GM12878 (cell line): ENCODE data around the gene C14orf93.

Experiments used
- BCL11A ChIP-seq: IDR thresholded peaks from 2 replicates; pipeline ENCODE4 v1.6.1; 2011; ENCODE audit warnings: low read depth, low read length
- RCOR1 ChIP-seq: conservative IDR thresholded peaks from 2 replicates; pipeline ENCODE4 v1.6.1; 2012; ENCODE audit warnings: low read depth, low read length, improper control_type of control experiment
- SIX5 ChIP-seq: IDR thresholded peaks from 2 replicates; pipeline ENCODE4 v1.6.1; 2011; ENCODE audit warnings: mild to moderate bottlenecking, low read depth, low read length, moderate library complexity; ENCODE audit not compliant: severe bottlenecking
- TCF7 ChIP-seq: IDR thresholded peaks from 2 replicates; pipeline ENCODE4 v1.6.1; 2014; ENCODE audit warnings: antibody characterized with exemption, borderline replicate concordance
- ZNF274 ChIP-seq: IDR thresholded peaks from one replicate; pipeline ENCODE4 v1.8.0; 2011; ENCODE audit not compliant: insufficient read length, insufficient read depth
- TF ChIP-seq, protein P1 (sequence below), 3 experiments: IDR thresholded peaks in 2 of 3; conservative IDR thresholded peaks in 1 of 3; 2 replicates each; pipeline ENCODE4 v1.5.1; 2011; ENCODE audit warnings: low read depth in 3 of 3, low read length in 3 of 3, mild to moderate bottlenecking in 3 of 3, control low read depth in 2 of 3, moderate library complexity in 2 of 3, inconsistent platforms in 1 of 3, mixed read lengths in 1 of 3; ENCODE audit not compliant: control insufficient read depth in 2 of 3, insufficient read depth in 1 of 3; ENCODE audit errors: extremely low read depth in 1 of 3

DNA sequence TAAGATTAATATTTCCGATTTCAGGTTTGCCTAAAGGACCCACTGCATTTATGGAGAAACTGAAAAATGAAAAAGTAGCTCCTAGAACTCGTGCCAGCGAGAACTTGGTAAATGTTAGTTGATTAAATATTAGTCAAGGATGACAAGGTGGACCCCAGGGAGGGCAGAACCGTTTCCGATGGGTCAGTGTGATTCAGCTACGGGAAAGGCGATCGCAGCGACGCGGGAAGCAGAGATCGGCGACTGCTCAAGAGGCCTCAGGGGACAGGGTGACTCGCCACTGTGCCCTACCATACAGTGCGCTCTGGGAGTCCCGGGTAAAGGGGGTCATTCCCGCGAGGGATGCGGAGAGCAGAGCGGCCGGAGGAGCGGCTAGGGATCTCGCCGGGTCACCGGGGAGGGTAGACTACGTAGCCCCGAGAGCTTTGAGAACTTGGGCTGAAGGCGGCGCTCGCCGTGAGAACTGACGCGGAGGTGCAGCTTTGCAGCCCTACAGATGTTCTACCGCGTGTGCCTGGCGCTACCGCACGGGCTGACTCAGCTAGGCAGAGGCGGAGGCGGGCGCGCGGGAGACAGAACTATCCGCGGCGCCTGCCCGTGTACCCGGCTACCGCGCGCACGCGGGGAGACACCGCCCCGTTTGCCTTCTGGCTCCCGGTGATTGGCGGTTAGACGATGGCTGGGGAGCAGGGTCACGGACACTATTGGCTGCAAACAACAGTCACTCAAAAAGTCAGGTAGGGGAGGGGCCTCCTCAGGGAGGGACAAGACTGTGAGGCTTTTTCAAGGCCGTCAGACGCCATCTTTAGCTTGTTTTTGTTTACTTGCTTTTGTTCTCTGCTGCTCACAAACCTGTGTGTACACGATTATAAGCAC lies 3.2 kb downstream of the C14orf93 start:
- TF ChIP-seq ZNF274 (no peak), SIX5 (no peak), TCF7 (no peak), RCOR1 (no peak), BCL11A (no peak)
- TF ChIP-seq, protein P1, sequence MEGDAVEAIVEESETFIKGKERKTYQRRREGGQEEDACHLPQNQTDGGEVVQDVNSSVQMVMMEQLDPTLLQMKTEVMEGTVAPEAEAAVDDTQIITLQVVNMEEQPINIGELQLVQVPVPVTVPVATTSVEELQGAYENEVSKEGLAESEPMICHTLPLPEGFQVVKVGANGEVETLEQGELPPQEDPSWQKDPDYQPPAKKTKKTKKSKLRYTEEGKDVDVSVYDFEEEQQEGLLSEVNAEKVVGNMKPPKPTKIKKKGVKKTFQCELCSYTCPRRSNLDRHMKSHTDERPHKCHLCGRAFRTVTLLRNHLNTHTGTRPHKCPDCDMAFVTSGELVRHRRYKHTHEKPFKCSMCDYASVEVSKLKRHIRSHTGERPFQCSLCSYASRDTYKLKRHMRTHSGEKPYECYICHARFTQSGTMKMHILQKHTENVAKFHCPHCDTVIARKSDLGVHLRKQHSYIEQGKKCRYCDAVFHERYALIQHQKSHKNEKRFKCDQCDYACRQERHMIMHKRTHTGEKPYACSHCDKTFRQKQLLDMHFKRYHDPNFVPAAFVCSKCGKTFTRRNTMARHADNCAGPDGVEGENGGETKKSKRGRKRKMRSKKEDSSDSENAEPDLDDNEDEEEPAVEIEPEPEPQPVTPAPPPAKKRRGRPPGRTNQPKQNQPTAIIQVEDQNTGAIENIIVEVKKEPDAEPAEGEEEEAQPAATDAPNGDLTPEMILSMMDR (IDR thresholded peaks at IDR 0.05 in 2 of 3, conservative IDR thresholded peaks at IDR 0.05 in 1 of 3; ENCODE audit: control insufficient read depth in 2 of 3, extremely low read depth in 1 of 3, insufficient read depth in 1 of 3, low read depth in 3 of 3, low read length in 3 of 3), result peak in 2 of 3 experiments; percentile 26 to 30; a peak in 3 of 6 replicates
